KMS-11 (cell line): ENCODE data around the gene YIPF7.

Experiments used
- H2AFZ ChIP-seq: fragments of 200-600 bp; sonication (generic); 2 replicates; pipeline ENCODE4 v1.6.1; 2016; ENCODE audit warnings: antibody characterized with exemption, mixed run types, low read depth
- H3K27ac ChIP-seq: fragments of 200-600 bp; sonication (generic); 2 replicates; pipeline ENCODE4 v1.6.1; 2016; ENCODE audit warnings: mild to moderate bottlenecking, mixed run types
- H3K27me3 ChIP-seq: fragments of 200-600 bp; sonication (generic); 2 replicates; pipeline ENCODE4 v1.6.1; 2017; ENCODE audit warnings: mild to moderate bottlenecking, low read depth, mixed run types, moderate library complexity; ENCODE audit not compliant: insufficient read depth
- H3K36me3 ChIP-seq: fragments of 200-600 bp; sonication (generic); 2 replicates; pipeline ENCODE4 v1.6.1; 2017; ENCODE audit warnings: mild to moderate bottlenecking, mixed run types; ENCODE audit not compliant: insufficient read depth
- H3K4me1 ChIP-seq: fragments of 200-600 bp; sonication (generic); 2 replicates; pipeline ENCODE4 v1.6.1; 2016; ENCODE audit warnings: mild to moderate bottlenecking, low read depth, mixed run types; ENCODE audit not compliant: poor library complexity, severe bottlenecking
- H3K4me2 ChIP-seq: fragments of 200-600 bp; sonication (generic); 2 replicates; pipeline ENCODE4 v1.7.0; 2016; ENCODE audit warnings: mild to moderate bottlenecking, mixed run types
- H3K4me3 ChIP-seq: fragments of 200-600 bp; sonication (generic); IDR thresholded peaks from 2 replicates; pipeline ENCODE4 v1.6.1; 2017; ENCODE audit warnings: low read depth, low read length, mixed read lengths; ENCODE audit not compliant: insufficient read depth
- H3K79me2 ChIP-seq: fragments of 200-600 bp; sonication (generic); 2 replicates; pipeline ENCODE4 v1.6.1; 2016; ENCODE audit warnings: low read depth, mixed run types; ENCODE audit not compliant: insufficient read depth
- H3K9ac ChIP-seq: fragments of 200-600 bp; sonication (generic); 2 replicates; pipeline ENCODE4 v1.6.1; 2016; ENCODE audit warnings: mild to moderate bottlenecking, mixed run types
- H4K20me1 ChIP-seq: fragments of 200-600 bp; sonication (generic); 2 replicates; pipeline ENCODE4 v1.6.1; 2016; ENCODE audit warnings: mild to moderate bottlenecking, mixed run types; ENCODE audit not compliant: insufficient read depth
- TF ChIP-seq, protein P1 (sequence below): fragments of 200-600 bp; sonication (generic); conservative IDR thresholded peaks from 2 replicates; pipeline ENCODE4 v1.6.1; 2017; ENCODE audit warnings: low read depth, mild to moderate bottlenecking, antibody characterized with exemption, low read length, moderate library complexity, mixed read lengths

Gene YIPF7

GRCh38 chr4:44580231-44580630 lies 71.2 kb downstream of the YIPF7 start:
- H3K27ac ChIP-seq, result no peak overlapping the region
- no peaks in the 10 kb centered on the region for H3K27me3 ChIP-seq
- H4K20me1 ChIP-seq, result no peaks in the 10 kb centered on the region
- H3K9ac ChIP-seq, result no peak overlapping the region
- H3K79me2 ChIP-seq, result no peaks in the 10 kb centered on the region
- no peaks in the 10 kb centered on the region for H3K4me1 ChIP-seq
- TF ChIP-seq, protein P1, sequence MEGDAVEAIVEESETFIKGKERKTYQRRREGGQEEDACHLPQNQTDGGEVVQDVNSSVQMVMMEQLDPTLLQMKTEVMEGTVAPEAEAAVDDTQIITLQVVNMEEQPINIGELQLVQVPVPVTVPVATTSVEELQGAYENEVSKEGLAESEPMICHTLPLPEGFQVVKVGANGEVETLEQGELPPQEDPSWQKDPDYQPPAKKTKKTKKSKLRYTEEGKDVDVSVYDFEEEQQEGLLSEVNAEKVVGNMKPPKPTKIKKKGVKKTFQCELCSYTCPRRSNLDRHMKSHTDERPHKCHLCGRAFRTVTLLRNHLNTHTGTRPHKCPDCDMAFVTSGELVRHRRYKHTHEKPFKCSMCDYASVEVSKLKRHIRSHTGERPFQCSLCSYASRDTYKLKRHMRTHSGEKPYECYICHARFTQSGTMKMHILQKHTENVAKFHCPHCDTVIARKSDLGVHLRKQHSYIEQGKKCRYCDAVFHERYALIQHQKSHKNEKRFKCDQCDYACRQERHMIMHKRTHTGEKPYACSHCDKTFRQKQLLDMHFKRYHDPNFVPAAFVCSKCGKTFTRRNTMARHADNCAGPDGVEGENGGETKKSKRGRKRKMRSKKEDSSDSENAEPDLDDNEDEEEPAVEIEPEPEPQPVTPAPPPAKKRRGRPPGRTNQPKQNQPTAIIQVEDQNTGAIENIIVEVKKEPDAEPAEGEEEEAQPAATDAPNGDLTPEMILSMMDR, result no peak
- no peak overlapping the region for H3K4me3 ChIP-seq
- H3K4me2 ChIP-seq, result no peak overlapping the region
- no peaks in the 10 kb centered on the region for H3K36me3 ChIP-seq
- H2AFZ ChIP-seq, result no peak overlapping the region

- Histone ChIP-seq H3K9ac (no peak overlapping the region), H3K27me3 (no peaks in the 10 kb centered on the region), H2AFZ (no peak overlapping the region), H4K20me1 (no peaks in the 10 kb centered on the region), H3K27ac (no peak overlapping the region), H3K79me2 (no peaks in the 10 kb centered on the region), H3K36me3 (no peaks in the 10 kb centered on the region), H3K4me2 (no peak overlapping the region), H3K4me1 (no peaks in the 10 kb centered on the region), H3K4me3 (no peak overlapping the region)
- TF ChIP-seq, protein P1, result no peak
Measured at GRCh38 chr4:44578954-44579353, 72.5 kb downstream of the YIPF7 start.
